HepG2 (cell line): ENCODE results near the gene CMIP. TPM values are rescaled to one million over a fixed set of nuclear protein-coding genes. Genes with fewer than 3 reads are reported as not detected.

Experiments
- ATF7 ChIP-seq, 2 experiments: fragments of 450-650 bp in 1 of 2; sonication (generic) in 1 of 2; formaldehyde crosslinking in 1 of 2; IDR thresholded peaks; 2 replicates each; pipeline versions ENCODE4 v1.4.0 to v1.6.1; 2016 to 2020; ENCODE audit warnings: antibody characterized with exemption in 1 of 2, mild to moderate bottlenecking in 1 of 2, missing genetic modification reagents in 1 of 2
- CAMTA2 ChIP-seq: sonication (generic); formaldehyde crosslinking; IDR thresholded peaks from 2 replicates; pipeline ENCODE4 v1.4.0; 2020; ENCODE audit warnings: mild to moderate bottlenecking, missing genetic modification reagents, borderline replicate concordance
- ELF4 ChIP-seq: sonication (generic); formaldehyde crosslinking; IDR thresholded peaks from 2 replicates; pipeline ENCODE4 v1.5.0; 2020; ENCODE audit warnings: missing genetic modification reagents, mild to moderate bottlenecking, moderate library complexity, borderline replicate concordance
- FOXP1 ChIP-seq, 2 experiments: fragments of 450-650 bp in 1 of 2; IDR thresholded peaks; 2 replicates each; pipeline ENCODE4 v1.6.1; 2017 to 2018; ENCODE audit warnings: antibody characterized with exemption in 1 of 2
- HOXA3 ChIP-seq: sonication (generic); formaldehyde crosslinking; IDR thresholded peaks from 2 replicates; pipeline ENCODE4 v1.5.0; 2020; ENCODE audit warnings: missing genetic modification reagents
- PHF20 ChIP-seq: sonication (generic); formaldehyde crosslinking; IDR thresholded peaks from 2 replicates; pipeline ENCODE4 v1.5.0; 2020; ENCODE audit warnings: mild to moderate bottlenecking, missing genetic modification reagents
- POLR2AphosphoS5 ChIP-seq: IDR thresholded peaks from 2 replicates; pipeline ENCODE4 v1.6.1; 2012; ENCODE audit warnings: low read depth, low read length
- TRIM22 ChIP-seq: fragments of 450-650 bp; IDR thresholded peaks from 2 replicates; pipeline ENCODE4 v1.6.1; 2017
- ZBTB33 ChIP-seq: sonication (generic); formaldehyde crosslinking; IDR thresholded peaks from 2 replicates; pipeline ENCODE4 v1.4.0; 2020; ENCODE audit warnings: missing genetic modification reagents
- ZNF576 ChIP-seq: sonication (generic); formaldehyde crosslinking; IDR thresholded peaks from 2 replicates; pipeline ENCODE4 v1.4.0; 2020; ENCODE audit warnings: mild to moderate bottlenecking, missing genetic modification reagents
- polyA plus RNA-seq, 8 experiments: library from polyadenylated mRNA; depleted of rRNA in 3 of 8; stranded (reverse) in 7 of 8; unstranded in 1 of 8; fragments of >200 nt; fragmentation: Illumina TruSeq in 4 of 8; extraction: Trizol in 4 of 8; gene quantifications; 2 replicates each; pipeline versions ENCODE4 v1.2.1 to v1.2.3, GENCODE V29; 2011 to 2016; ENCODE audit warnings: low read depth in 4 of 8, missing spikeins in 1 of 8, mixed read lengths in 1 of 8; ENCODE audit not compliant: insufficient read depth in 1 of 8
- total RNA-seq, 5 experiments: library from RNA; depleted of rRNA; stranded (reverse); fragments of >200 nt; fragmentation: Illumina TruSeq; extraction: Trizol; gene quantifications; 2 replicates each; pipeline ENCODE4 v1.2.3, GENCODE V29; 2016; ENCODE audit warnings: low read depth in 1 of 5
- TF ChIP-seq, protein P1 (sequence below): sonication (generic); formaldehyde crosslinking; IDR thresholded peaks from 2 replicates; pipeline ENCODE4 v1.4.0; 2020; ENCODE audit warnings: missing genetic modification reagents
- TF ChIP-seq, protein P2 (sequence below): sonication (generic); formaldehyde crosslinking; IDR thresholded peaks from 2 replicates; pipeline ENCODE4 v1.5.0; 2020; ENCODE audit warnings: missing genetic modification reagents

CMIP gene
- total and polyA plus RNA-seq, 2 of the 13 experiments (the other 11 are each of a cell fraction or from before 2014, with no cell fraction given): 10.9 to 18.1 TPM

DNA sequence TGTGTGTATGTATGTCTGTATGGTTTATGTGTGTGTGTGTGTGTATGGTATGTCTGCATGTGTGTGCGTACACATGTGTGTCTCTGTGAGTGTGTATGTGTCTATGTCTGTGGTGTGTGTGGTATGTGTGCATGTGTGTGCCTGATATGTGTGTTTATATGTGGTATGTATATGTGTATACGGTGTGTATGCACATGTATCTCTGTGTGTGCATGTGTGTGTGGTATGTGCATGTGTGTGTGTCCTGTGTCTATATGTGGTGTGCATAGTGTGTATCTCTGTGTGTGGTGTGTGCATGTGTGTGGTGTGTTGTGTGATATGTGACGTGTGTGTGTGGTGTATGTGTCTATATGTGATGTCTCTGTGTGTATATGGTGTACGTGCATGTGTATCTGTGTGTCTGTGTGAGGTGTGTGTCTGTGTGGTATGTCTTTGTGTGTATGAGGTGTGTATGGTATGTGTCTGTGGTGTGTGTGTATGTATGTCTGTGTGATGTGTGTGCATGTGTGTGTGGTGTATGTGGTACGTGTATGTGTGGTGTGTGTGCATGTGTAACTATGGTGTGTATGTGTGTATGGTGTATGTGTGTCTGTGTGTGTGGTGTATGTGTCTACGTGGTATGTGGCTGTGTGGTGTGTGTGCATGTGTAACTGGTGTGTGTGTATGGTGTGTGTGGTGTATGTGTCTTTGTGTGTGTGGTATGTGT is 170.2 kb downstream of the CMIP start (continued):
- TF ChIP-seq ZBTB33 (no peak), HOXA3 (no peak), POLR2AphosphoS5 (peak; percentile 11; the same call in 1 of the 2 replicates), ELF4 (CRISPR knock-in tag) (no peak), FOXP1 (IDR thresholded peaks at IDR 0.05) (peak; percentile 40), FOXP1 (CRISPR knock-in tag; IDR thresholded peaks at IDR 0.05) (no peak), PHF20 (CRISPR knock-in tag) (0 out of 2 replicates have a peak, but pooled peaks have one; percentile 21), ZNF576 (CRISPR knock-in tag) (no peak), ATF7 (IDR thresholded peaks at IDR 0.05) (no peak), ATF7 (CRISPR knock-in tag; IDR thresholded peaks at IDR 0.05) (0 out of 2 replicates have a peak, but pooled peaks have one; percentile 29), TRIM22 (peak; percentile 98), CAMTA2 (CRISPR knock-in tag) (no peak)
- TF ChIP-seq, protein P1, sequence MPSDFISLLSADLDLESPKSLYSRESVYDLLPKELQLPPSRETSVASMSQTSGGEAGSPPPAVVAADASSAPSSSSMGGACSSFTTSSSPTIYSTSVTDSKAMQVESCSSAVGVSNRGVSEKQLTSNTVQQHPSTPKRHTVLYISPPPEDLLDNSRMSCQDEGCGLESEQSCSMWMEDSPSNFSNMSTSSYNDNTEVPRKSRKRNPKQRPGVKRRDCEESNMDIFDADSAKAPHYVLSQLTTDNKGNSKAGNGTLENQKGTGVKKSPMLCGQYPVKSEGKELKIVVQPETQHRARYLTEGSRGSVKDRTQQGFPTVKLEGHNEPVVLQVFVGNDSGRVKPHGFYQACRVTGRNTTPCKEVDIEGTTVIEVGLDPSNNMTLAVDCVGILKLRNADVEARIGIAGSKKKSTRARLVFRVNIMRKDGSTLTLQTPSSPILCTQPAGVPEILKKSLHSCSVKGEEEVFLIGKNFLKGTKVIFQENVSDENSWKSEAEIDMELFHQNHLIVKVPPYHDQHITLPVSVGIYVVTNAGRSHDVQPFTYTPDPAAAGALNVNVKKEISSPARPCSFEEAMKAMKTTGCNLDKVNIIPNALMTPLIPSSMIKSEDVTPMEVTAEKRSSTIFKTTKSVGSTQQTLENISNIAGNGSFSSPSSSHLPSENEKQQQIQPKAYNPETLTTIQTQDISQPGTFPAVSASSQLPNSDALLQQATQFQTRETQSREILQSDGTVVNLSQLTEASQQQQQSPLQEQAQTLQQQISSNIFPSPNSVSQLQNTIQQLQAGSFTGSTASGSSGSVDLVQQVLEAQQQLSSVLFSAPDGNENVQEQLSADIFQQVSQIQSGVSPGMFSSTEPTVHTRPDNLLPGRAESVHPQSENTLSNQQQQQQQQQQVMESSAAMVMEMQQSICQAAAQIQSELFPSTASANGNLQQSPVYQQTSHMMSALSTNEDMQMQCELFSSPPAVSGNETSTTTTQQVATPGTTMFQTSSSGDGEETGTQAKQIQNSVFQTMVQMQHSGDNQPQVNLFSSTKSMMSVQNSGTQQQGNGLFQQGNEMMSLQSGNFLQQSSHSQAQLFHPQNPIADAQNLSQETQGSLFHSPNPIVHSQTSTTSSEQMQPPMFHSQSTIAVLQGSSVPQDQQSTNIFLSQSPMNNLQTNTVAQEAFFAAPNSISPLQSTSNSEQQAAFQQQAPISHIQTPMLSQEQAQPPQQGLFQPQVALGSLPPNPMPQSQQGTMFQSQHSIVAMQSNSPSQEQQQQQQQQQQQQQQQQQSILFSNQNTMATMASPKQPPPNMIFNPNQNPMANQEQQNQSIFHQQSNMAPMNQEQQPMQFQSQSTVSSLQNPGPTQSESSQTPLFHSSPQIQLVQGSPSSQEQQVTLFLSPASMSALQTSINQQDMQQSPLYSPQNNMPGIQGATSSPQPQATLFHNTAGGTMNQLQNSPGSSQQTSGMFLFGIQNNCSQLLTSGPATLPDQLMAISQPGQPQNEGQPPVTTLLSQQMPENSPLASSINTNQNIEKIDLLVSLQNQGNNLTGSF: no peak
- TF ChIP-seq, protein P2, sequence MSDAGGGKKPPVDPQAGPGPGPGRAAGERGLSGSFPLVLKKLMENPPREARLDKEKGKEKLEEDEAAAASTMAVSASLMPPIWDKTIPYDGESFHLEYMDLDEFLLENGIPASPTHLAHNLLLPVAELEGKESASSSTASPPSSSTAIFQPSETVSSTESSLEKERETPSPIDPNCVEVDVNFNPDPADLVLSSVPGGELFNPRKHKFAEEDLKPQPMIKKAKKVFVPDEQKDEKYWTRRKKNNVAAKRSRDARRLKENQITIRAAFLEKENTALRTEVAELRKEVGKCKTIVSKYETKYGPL (CRISPR knock-in tag): no peak
